Stimulated activated CD4-positive, alpha-beta T cell treated with anti-CD3 and anti-CD28 coated beads, Interleukin-2, amount 100 ng/mL, for 4 hours (primary cell): ENCODE data around the gene HIPK1.
"Not testable (repeated sequence)": the region's sequence is repeated elsewhere in the genome, so short reads cannot be mapped to it uniquely, and the experiment has no call there.

Experiments used
- DNase-seq: peaks from one replicate; pipeline ENCODE4 v3.0.0-alpha.2; 2020; ENCODE audit warnings: low read depth

HIPK1 gene

DNA sequence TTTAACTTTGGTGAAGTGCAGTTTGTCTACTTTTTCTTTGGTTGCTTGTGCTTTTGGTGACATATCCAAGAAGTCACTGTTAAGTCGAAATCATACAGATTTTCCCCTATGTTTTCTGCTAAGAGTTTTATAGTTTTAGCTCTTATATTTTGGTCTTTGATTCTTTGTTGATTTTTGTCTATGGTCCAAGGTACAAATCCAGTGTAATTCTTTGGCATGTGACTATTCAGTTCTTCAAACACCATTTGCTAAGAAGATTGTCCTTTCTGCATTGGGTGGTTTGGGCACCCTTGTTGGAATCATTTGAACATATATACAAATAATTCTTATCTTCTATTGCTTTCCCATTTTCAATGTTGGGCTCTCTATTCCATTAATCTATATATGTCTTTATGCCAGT is 16.2 kb downstream of the HIPK1 start:
- DNase-seq: no peak

DNA sequence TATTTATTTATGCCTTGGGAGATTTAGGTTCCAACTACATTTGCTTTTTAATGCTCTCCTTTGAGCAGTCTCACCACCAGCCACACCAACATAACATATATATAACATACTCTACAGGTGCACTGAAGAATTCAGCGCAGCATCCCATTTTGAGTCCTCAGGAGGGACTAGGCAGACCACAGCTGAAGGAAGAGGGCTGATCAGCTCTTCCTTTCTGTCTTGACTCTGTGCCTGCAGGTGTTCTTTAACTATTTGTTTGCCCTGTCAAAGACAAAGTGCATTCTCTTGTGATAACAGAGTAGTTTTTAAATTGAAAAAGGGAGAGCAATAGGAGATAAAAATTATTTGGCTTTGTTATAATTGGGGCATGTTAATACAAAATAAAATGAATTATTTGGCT is 17.0 kb downstream of the HIPK1 start:
- DNase-seq: no peak

DNA sequence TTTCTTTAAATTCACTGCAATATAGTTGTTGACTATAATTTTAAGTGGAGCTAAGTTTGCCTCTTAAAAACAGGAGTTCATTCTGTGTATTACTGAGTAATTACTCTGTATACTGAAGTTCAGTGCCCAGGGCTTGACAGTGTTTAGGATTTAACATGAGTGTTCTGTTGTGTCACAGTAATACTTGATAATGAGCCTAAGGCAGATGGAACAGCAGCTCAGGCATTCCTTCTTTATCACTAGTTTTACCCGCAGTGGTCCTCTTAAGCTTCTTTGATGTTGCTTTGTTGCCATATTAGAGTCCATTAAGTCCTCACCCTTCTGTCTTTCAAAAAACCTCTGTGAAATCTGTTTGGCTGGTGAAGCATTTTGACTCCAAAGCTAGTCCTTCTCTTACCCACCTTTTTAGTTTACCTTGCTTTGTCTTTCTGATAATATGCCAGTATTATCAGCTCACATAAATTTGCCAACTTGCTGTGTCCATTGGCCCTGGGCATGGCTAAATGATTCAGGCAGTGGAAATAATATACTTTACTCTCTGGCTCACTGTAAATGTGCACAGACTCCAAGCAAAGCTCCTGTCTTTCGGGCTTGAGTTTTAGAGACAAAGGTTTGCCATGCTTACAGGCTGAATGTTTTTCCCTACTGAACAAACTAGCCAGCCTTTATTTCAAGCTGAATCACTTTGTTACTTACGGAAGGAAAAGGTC is 17.7 kb downstream of the HIPK1 start:
- no peak for DNase-seq

DNA sequence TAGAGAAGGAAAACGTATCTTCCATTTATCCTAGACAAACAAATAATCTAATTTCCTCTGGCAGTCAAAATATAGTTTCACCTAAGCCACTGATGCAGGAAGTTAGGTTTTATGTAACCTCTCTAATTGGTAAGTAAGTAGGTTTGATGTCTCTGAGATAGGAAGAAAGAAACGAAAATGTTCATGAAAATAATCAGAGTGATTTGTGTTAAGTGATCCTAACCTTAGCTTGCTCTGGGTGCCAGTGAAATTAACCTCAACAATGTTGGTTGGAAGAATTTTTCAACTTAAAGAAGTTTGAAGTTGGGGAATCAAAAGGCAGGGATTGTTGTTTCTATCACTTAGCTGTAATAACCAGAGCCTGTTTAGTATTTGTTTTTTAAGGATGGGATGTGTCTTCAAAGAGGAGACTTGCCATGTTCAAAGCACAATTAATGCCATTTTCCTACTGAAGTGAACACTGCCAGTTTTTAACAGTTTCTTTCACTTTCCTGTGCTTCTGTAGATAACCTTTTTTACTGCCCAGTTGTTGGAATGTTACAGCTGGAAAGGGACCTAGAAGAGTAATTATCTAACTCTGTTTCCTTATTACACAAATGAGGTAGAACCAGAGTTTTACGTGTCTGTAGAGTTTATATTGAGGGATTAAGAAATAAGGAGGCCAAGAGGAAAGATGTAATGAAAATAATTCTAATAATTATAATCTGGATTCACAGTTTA is 18.4 kb downstream of the HIPK1 start:
- DNase-seq: no peak

DNA sequence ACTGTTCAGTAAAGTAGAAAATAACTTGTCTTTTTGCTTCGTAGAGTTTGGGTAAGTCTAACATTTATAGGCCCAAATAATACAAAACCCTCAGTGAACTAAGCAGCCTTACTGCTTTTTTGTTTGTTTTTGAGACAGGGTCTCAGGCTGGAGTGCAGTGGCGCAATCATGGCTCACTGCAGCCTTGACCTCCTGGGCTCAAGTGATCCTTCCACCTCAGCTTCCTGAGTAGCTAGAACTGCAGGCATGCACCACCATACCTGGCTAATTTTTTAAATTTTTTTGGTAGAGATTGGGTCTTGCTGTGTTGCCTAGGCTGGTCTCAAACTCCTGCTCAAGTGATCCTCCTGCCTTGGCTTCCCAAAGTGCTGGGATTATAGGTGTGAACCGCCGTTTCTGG is 19.0 kb downstream of the HIPK1 start:
- DNase-seq: not testable (repeated sequence)

DNA sequence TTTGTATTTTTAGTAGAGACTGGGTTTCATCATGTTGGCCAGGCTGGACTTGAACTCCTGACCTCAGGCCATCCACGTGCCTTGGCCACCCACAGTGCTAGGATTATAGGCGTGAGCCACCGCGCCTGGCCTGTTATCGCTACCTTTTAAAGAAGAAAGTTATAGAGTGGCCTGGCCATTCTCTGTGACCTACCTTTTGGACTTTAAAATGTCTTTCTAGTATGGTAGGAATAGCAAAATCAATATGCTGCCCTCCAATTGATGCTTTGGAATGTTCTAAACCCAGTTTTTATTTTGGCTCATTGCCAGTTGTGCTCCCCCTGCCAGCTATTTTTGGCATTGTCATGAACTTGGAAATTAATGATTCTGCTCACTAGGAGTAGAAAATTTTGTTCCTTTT is 19.9 kb downstream of the HIPK1 start:
- no peak for DNase-seq

DNA sequence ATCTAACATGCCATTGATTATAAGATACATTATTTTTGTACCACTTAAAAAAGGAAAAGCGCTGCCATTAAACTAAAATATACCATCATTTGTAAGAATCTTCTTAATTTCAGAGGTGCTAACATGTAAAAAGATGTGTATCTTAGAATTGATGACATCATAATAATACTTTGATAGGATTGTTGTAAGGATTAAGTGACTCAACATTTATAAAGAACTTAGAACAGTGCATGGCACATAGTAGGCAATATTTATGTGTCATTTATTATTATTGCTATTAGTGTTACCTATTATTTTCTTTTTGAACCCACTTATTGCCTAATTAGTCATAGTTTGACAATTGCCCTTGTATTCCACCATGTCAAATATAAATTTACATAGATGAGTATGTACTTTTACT is 21.8 kb downstream of the HIPK1 start:
- DNase-seq: no peak

DNA sequence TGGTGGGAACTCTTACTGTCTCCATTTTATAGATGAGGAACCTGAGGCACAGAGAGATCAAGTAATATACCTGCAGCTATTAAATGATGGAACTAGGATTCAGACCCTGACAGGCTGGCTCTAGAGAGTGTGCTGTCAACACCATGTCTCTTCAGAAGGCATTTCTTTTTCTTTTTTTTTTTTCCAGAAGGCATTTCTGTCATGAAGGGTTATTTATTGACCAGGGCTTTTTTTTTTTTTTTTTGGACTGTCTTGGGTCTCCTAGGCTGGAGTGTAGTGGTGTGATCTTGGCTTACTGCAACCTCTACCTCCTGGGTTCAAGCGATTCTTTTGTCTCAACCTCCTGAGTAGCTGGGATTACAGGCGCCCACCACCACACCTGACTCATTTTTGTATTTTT is 22.6 kb downstream of the HIPK1 start:
- no peak for DNase-seq

DNA sequence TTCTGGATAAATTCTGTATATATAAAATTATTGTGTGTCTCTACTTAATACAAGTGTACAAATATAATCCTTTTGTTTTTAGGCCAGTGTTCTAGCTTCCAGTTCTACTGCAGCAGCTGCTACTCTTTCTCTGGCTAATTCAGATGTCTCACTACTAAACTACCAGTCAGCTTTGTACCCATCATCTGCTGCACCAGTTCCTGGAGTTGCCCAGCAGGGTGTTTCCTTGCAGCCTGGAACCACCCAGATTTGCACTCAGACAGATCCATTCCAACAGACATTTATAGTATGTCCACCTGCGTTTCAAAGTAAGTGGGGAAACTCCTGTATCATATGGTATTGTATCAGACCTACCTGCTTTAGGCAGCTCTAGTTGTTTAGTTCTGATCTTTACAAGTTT is 28.9 kb downstream of the HIPK1 start:
- no peak for DNase-seq

DNA sequence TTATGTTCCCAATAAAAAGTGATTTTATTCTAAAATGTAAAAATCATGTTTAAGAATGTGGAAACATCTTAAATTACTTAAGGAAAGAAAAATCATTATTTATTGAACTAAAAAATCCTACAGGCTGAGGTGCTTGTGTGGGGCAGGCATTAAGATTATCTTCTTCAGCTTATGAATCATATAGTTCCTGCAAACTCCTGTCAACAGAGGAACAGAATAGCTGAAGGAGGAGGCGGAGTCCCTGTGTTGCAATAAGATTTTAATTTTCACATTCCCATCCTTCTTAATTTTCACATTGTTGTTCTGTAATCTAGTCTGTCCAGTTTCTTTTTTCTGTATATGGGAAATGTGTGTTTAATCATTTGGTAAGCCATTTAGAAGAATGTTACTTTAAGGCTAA is 29.6 kb downstream of the HIPK1 start:
- DNase-seq: no peak

DNA sequence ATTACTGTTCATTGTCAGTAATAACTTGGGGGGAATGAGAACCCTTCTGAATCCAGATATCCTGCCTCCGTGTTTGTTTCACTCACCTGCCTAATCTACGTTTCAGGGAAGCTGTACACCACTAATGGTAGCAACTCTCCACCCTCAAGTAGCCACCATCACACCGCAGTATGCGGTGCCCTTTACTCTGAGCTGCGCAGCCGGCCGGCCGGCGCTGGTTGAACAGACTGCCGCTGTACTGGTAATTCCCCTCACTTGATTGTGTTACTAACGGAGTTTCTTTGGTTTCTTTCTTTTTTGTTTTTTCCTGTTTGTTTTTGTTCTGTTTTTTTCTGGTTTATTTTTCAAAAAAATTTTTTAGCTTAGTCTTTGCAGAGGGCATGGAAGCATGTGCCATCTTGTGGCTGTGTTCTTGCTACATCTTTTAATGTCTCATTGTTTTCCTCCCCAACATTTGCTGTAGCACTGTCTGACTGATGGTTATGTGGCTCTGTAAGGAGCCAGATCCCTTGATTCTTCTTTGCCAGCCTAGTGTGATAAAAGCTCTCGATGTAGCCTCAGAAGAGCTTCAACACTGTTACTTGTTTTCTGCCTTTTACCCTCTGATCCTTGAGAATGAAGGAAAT is 34.3 kb downstream of the HIPK1 start:
- DNase-seq: no peak

DNA sequence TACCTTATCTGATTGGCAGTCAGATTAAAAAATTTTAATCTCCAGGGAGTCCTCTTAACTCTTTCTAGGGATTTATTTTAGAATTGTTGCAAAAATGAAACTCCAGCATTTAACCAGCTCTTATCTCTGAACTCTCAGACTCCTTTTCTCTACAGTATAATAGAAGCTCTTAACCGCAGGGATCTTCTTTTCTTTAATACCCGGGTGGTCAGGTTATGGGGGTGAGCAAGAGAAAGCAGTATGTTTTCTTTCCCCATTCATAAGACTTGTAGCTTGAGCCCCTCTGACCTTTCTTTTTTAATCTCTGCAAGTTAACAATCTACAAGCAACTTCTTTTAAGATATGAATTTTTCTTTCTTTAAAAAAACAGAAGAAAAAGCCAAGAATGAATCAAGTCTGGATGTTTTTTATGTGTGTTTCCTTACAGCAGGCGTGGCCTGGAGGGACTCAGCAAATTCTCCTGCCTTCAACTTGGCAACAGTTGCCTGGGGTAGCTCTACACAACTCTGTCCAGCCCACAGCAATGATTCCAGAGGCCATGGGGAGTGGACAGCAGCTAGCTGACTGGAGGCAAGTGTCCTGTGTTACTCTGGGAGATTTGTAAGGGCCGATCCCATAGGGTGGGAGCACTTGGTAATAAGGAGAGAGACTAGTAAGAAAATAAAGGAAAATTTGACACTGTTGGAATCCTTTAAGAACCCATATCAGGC is 36.7 kb downstream of the HIPK1 start:
- no peak for DNase-seq

DNA sequence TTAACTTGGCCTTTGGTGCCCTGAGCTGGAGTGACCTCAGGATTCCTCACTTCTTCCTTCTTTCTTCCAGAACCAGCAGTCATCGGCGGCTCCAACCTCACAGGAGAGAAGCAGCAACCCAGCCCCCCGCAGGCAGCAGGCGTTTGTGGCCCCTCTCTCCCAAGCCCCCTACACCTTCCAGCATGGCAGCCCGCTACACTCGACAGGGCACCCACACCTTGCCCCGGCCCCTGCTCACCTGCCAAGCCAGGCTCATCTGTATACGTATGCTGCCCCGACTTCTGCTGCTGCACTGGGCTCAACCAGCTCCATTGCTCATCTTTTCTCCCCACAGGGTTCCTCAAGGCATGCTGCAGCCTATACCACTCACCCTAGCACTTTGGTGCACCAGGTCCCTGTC is 43.8 kb downstream of the HIPK1 start:
- DNase-seq: no peak

DNA sequence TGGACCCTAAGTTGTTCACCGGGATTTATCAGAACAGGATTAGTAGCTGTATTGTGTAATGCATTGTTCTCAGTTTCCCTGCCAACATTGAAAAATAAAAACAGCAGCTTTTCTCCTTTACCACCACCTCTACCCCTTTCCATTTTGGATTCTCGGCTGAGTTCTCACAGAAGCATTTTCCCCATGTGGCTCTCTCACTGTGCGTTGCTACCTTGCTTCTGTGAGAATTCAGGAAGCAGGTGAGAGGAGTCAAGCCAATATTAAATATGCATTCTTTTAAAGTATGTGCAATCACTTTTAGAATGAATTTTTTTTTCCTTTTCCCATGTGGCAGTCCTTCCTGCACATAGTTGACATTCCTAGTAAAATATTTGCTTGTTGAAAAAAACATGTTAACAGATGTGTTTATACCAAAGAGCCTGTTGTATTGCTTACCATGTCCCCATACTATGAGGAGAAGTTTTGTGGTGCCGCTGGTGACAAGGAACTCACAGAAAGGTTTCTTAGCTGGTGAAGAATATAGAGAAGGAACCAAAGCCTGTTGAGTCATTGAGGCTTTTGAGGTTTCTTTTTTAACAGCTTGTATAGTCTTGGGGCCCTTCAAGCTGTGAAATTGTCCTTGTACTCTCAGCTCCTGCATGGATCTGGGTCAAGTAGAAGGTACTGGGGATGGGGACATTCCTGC is 46.2 kb downstream of the HIPK1 start:
- no peak for DNase-seq

DNA sequence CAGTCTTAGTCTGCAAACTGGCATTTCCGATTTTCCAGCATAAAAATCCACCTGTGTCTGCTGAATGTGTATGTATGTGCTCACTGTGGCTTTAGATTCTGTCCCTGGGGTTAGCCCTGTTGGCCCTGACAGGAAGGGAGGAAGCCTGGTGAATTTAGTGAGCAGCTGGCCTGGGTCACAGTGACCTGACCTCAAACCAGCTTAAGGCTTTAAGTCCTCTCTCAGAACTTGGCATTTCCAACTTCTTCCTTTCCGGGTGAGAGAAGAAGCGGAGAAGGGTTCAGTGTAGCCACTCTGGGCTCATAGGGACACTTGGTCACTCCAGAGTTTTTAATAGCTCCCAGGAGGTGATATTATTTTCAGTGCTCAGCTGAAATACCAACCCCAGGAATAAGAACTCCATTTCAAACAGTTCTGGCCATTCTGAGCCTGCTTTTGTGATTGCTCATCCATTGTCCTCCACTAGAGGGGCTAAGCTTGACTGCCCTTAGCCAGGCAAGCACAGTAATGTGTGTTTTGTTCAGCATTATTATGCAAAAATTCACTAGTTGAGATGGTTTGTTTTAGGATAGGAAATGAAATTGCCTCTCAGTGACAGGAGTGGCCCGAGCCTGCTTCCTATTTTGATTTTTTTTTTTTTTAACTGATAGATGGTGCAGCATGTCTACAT is 47.6 kb downstream of the HIPK1 start:
- no peak for DNase-seq

DNA sequence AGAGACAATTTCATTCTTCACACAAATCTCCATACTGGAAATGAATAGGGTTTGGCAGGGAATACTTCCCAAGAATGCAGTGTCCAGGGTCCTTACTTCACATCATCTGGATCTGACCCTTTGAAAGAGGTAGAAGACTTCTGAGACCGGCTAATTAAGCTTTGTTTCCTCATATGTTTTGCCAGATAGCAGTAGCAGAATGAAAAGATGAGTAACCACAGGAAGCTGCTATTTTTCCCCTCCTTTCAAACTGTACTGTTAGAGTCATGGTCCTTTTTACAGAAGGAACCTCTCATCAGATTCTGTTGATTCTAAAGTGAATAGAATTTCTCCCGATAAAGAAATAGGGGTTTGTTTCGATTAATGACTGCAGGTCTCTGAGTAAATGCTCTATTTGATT is 48.8 kb downstream of the HIPK1 start:
- no peak for DNase-seq

DNA sequence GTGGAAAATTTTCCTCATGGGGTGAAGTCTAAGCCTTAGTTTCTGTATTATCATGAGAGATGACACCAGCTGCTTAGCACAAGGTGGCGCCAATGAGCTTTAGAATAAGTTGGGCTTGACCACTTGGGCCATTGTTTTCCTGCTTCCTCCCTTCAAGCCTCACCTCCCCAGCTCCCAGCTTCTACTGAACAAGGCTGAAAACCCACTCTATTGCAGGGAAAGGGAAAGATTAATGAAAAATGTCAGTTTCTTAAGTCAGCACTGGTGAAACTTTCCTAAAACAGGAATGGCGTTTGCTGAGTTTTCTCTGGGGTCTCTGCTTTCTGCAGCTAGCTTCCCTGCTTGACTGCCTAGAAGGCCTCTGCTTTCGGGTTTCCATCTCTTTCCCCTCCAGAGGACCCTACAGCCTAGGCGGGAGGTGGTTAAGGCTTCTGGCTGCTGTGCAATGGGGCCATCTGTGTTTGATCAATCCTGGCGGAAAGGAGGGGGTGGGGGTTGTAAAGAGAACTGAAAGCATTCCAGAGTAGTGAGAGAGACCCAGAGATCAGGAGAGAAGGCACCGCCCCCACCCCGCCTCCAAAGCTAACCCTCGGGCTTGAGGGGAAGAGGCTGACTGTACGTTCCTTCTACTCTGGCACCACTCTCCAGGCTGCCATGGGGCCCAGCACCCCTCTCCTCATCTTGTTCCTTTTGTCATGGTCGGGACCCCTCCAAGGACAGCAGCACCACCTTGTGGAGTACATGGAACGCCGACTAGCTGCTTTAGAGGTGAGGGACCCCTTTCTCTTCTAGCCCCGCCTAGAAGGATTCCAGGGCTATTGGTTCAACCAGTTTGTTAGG is 50.0 kb downstream of the HIPK1 start, which contains the start of gene OLFML3:
Gene OLFML3, plus strand, starts transcription at position 612 of the 840 bp plus-strand sequence. Its CDS starts 43 bp downstream, at position 655.
- DNase-seq: peak; percentile 18

DNA sequence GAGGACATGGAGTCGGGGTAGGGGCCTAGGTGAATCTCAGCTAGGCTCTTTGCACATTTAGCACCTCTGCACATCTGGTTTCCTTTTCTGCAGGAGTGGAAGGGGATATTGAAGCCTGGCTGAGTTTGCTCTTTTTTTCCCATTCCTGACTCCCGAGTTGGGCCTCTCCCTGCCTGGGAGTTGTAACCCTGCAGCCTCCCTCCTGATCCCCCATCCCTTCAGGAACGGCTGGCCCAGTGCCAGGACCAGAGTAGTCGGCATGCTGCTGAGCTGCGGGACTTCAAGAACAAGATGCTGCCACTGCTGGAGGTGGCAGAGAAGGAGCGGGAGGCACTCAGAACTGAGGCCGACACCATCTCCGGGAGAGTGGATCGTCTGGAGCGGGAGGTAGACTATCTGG is 51.0 kb downstream of the HIPK1 start:
- DNase-seq: no peak

DNA sequence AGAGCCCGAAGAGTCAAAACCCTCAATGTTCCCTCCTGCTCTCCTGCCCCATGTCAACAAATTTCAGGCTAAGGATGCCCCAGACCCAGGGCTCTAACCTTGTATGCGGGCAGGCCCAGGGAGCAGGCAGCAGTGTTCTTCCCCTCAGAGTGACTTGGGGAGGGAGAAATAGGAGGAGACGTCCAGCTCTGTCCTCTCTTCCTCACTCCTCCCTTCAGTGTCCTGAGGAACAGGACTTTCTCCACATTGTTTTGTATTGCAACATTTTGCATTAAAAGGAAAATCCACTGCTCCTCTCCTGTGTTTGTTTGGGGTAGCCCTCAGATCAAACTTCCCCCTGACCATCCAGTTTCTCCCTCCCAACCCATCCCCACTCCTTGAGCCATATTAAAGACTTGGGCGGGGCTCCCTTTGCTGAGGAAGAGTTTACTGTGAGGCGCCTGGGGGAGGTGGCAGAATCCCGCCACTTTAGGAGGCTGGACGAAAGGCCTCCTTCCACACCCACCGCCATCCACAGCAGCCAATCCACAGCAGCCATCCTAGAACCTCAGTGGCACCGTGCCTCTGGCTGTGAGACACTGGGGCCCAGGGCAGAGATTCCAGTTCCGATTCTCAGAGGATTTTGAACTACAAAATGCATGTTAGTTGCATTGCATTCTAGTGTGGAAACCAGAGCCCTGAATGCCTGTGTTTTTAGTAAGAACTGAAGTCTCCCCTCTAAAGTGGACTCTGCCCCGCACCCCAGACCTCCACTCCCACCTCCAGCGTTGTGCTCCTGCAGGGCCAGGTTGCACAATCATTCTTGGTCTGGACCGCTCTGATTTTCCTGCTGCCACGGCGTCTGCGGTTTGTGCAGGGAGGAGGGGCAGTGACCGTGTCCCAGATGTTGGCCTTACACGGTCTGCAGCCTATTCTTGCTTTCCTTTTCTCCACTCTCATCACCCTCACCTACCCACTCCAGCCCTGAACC is 53.1 kb downstream of the HIPK1 start:
- DNase-seq: no peak
